Pancreas (tissue), 10 donors: ENCODE measurements around the gene IFNE. TPM values are rescaled to one million over a fixed set of nuclear protein-coding genes. Genes with fewer than 3 reads are reported as not detected.

Source experiments
- ATAC-seq, 4 donors: fragments of 200-7000 bp; cut with Tn5 transposase; one replicate each; pipeline versions ENCODE4 v1.8.0 to v1.9.1; 2020; ENCODE audit warnings: mild to moderate bottlenecking in 4 of 4, moderate library complexity in 4 of 4
- DNase-seq, 6 donors: peaks; one replicate each; pipeline ENCODE4 v3.0.0-alpha.2; 2020
- FAIRE-seq: peaks from 2 replicates; lab custom pipeline; 2012; peaks lifted over from hg19 to GRCh38; lab: Jason Lieb, UNC
- H3K27ac ChIP-seq, 4 donors: fragments of 200-600 bp; sonication (generic); 1 replicate in 3 of 4; 2 replicates in 1 of 4; pipeline versions ENCODE4 v1.5.0 to v1.8.0; 2020
- H3K27me3 ChIP-seq, 4 donors: fragments of 200-600 bp; one replicate each; pipeline ENCODE4 v1.8.0; 2021
- H3K36me3 ChIP-seq, 3 donors: fragments of 200-600 bp; sonication (generic) in 1 of 3; one replicate each; pipeline versions ENCODE4 v1.5.0 to v1.8.0; 2020 to 2021
- H3K4me1 ChIP-seq, 3 donors: fragments of 200-600 bp; one replicate each; pipeline ENCODE4 v1.8.0; 2021
- H3K4me3 ChIP-seq, 4 donors: fragments of 200-600 bp; sonication (generic) in 2 of 4; one replicate each; pipeline versions ENCODE4 v1.5.0 to v1.8.0; 2020 to 2021
- H3K9me3 ChIP-seq, 4 donors: fragments of 200-600 bp; one replicate each; pipeline ENCODE4 v1.8.0; 2021
- CTCF ChIP-seq, 4 donors: fragments of 200-600 bp; sonication (generic) in 3 of 4; IDR thresholded peaks; one replicate each; pipeline versions ENCODE4 v1.5.0 to v1.8.0; 2021; ENCODE audit warnings: antibody characterized with exemption in 4 of 4
- WGBS, 2 donors: extraction: QIAGEN DNeasy Blood & Tissue Kit; methylation state at CpG; one replicate each; pipeline ENCODE4 v1.1.7; 2013; 5-methylcytosine and 5-hydroxymethylcytosine counted together
- intact Hi-C, 3 donors: fragments of 100-400 bp; cut with DNase I; formaldehyde crosslinking; loops; one replicate each; pipeline versions ENCODE4 v1.11.1 to v1.14.2; 2022
- polyA plus RNA-seq, 2 donors: library from polyadenylated mRNA; stranded (reverse); fragments of 200-250 nt; gene quantifications; one replicate each; pipeline ENCODE4 v1.2.3, GENCODE V29; 2013
- total RNA-seq, 6 donors: library from RNA; stranded (reverse); fragmentation: NEBNext Ultra II Directional in 4 of 6; extraction: Animal tissue kit (Norgen Biotek cat#: 25700) in 4 of 6; gene quantifications; one replicate each; pipeline versions ENCODE4 v1.2.1 to v1.2.4, GENCODE V29; 2021 to 2023
- donor health status: healthy with polysubstance abuse.
- donor health status: DM: no; HTN: no; CAD: no; lungs with moderate emphysema.
- donor health status: DM: no; HTN: no; CAD: no.
- donor health status: control.
- donor health status: control.
- donor health status: Bipolar disorder and iron deficiency.
- donor health status: DM: yes; HTN: yes; CAD: no.
- donor health status: DM: no; HTN: no; CAD: no.
- donor health status: DM: no; HTN: no; CAD: no.
- donor health status: DM: yes; HTN: yes; CAD: no.

Gene IFNE
- total and polyA plus RNA-seq, 8 donors: 0.12 TPM; not detected in 7

- H3K27ac ChIP-seq: no peak overlapping the region
- WGBS, 2 donors: 48 to 55% methylated on average over 2 of the region's 2 CpGs
- H3K27me3 ChIP-seq: no peaks in the 10 kb centered on the region
- H3K9me3 ChIP-seq: no peaks in the 10 kb centered on the region
- FAIRE-seq (no peak), ATAC-seq (no peak), DNase-seq (no peak)
- no peak overlapping the region for H3K4me3 ChIP-seq
- H3K4me1 ChIP-seq: no peaks in the 10 kb centered on the region
- no peaks in the 10 kb centered on the region for H3K36me3 ChIP-seq
- no peak for TF ChIP-seq CTCF (IDR thresholded peaks at IDR 0.05)
- intact Hi-C loops: no loop called here
These were observed 42.2 kb upstream of the IFNE start for GRCh38 chr9:21524099-21524830.

- FAIRE-seq: no peak
- no peak for TF ChIP-seq CTCF (IDR thresholded peaks at IDR 0.05)
- H3K4me1 ChIP-seq: no peaks in the 10 kb centered on the region
- no peak overlapping the region for H3K27ac ChIP-seq
- no peak for ATAC-seq
- DNase-seq: no peak
- no peaks in the 10 kb centered on the region for H3K36me3 ChIP-seq
- intact Hi-C loops: no loop called here
- WGBS, 2 donors: 70 to 79% methylated on average over 2 of the region's 2 CpGs
- H3K4me3 ChIP-seq: no peak overlapping the region
- H3K27me3 ChIP-seq: no peaks in the 10 kb centered on the region
- H3K9me3 ChIP-seq: no peaks in the 10 kb centered on the region
These were observed 41.2 kb upstream of the IFNE start for GRCh38 chr9:21523021-21524014.

- WGBS, 2 donors: 76 to 87% methylated on average over 4 of the region's 4 CpGs
- Histone ChIP-seq H3K4me3 (no peak overlapping the region), H3K36me3 (no peaks in the 10 kb centered on the region), H3K27ac (no peak overlapping the region), H3K4me1 (no peaks in the 10 kb centered on the region), H3K27me3 (no peaks in the 10 kb centered on the region), H3K9me3 (no peaks in the 10 kb centered on the region)
- FAIRE-seq: no peak
- no peak for DNase-seq
- TF ChIP-seq CTCF (IDR thresholded peaks at IDR 0.05): no peak
- no peak for ATAC-seq
- intact Hi-C loops: no loop called here
These were observed 40.2 kb upstream of the IFNE start for GRCh38 chr9:21522348-21522747.

- H3K4me3 ChIP-seq: no peak overlapping the region
- H3K4me1 ChIP-seq: no peaks in the 10 kb centered on the region
- intact Hi-C loops: no loop called here
- FAIRE-seq (no peak), DNase-seq (no peak), ATAC-seq (no peak)
- 72 to 81% methylated on average over 1 of the region's 1 CpG for WGBS, 2 donors
- no peaks in the 10 kb centered on the region for H3K9me3 ChIP-seq
- H3K36me3 ChIP-seq: no peaks in the 10 kb centered on the region
- TF ChIP-seq CTCF (IDR thresholded peaks at IDR 0.05): no peak
- no peaks in the 10 kb centered on the region for H3K27me3 ChIP-seq
- H3K27ac ChIP-seq: no peak overlapping the region
These were observed 39.3 kb upstream of the IFNE start for GRCh38 chr9:21521448-21521847.
